NK-92 (cell line): ENCODE measurements around the gene TRABD2B.

Experiments
- DNase-seq: peaks from one replicate; lab custom pipeline; 2025; ENCODE audit not compliant: unreplicated experiment; lab: John Stamatoyannopoulos, UW

TRABD2B gene

DNA sequence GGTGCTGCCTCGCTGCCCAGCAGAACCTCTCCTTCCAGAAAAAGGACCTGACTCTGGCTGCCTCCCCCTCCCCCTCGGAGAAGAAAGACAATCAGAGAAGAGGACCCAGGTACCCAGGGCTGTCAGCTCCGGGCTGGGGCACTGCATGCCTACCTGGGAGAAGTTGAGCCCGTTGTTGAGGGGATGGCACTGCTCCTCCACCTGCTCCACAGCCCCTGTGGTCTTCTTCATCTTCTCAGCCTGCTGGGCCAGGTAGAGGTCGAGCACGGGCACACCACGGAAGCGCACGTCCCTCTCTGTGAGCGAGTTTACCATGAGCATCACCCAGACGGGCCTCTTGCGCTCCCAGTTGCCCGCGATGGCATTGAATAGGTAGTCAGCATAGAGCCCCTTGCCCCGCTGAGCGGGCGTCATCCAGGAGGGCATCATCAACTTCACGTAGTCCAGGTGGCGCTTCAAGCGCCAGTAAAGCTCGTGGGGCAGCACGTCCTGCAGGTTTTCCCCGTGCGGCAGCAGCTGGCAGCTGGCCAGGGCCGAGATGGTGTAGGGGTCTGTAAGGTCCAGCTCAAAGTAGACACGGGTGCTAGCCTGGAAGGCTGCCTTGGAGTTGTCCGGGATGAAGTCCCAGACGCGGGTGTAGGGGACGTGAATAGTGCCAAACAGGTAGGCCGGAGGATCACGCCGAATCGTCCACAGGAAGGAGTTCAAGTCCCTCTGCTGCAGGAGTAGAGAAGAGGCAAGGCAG, 3.1 kb downstream of the TRABD2B start:
- no peak for DNase-seq

DNA sequence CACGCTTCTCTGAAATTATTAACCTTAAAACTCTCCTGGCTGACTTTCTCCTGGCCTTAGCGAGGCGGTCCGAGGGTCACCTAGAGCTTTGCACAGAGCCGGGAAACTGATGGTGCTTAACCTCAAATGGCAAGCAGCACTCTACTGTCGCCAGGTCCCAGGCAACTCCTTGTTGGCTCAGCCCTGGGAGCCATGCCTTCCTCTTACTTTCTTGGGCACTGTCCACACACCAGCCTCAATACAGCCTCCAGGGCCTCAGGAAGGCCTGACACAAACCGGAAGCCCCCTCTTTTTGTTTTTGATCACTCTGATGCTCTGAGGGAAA, 3.8 kb downstream of the TRABD2B start:
- no peak for DNase-seq

DNA sequence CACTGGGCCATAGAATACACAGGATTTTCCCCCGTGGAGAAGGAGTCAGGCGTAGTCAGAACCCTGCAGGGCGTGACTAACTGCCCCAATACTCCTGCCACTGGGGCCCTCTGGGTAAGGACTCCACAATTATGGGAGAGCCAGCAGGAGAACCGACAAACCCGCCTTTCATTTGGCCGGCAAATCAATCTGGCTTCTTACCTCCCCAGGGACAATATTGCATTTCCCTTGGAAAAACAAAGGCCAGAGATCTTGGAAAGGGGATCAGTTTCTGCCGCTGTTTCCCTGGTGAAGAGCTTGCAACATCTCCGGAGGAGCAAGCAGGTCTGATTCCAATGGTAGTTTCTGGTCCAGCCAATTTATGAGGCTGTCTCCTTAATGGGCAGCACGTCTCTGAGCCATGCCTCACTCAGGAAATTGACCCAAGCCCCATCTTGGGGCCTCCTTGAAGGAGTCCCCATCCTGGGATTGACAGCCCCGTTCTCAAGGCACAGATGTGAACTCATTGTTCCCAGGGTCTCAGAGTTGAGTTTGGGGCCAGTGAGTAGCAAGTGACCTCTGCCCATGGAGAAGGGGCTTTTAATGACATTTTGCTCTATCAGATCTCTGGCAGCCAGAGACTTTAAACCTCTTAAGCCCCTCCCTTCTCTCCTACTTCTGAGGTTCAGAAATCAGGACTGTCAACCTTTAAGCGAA, 4.3 kb downstream of the TRABD2B start:
- DNase-seq: no peak

DNA sequence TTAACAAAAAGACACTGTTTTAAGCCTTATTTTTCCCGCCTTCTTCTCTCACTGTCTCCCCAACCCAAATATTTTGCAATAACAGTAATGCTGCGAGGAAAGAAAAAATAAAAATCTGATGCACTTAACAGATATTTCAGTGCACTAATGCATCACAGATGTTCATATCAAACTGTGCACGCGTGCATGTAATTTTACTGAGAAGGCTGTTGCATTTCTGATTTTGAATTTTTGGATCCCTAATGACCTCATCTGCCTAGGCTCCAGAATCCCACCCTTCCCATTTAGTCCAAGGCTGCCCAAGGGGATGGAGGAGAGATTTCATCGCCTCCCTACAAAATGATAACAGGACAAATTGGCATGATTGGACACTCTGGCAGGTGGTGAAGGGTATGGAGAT, 5.5 kb downstream of the TRABD2B start:
- DNase-seq: no peak

DNA sequence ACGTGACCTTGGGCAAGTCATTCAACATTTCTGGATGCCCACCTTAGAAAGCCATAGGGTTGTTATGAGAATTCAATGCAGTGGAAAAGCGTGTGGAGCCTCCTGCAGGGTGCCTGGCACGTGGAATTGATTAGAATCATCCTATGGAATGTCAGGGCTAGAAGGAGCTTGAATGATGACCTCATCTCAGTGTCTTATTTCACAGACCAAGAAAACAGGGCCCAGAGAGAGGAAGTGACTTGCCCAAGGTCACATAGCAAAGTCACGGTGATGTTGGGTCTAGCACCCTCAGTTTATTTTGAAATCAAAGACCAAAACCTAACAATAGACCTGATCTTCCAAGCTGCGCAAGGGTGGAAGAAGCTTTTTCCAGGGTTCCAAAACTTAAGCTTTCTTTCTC, 6.0 kb downstream of the TRABD2B start:
- DNase-seq: no peak

DNA sequence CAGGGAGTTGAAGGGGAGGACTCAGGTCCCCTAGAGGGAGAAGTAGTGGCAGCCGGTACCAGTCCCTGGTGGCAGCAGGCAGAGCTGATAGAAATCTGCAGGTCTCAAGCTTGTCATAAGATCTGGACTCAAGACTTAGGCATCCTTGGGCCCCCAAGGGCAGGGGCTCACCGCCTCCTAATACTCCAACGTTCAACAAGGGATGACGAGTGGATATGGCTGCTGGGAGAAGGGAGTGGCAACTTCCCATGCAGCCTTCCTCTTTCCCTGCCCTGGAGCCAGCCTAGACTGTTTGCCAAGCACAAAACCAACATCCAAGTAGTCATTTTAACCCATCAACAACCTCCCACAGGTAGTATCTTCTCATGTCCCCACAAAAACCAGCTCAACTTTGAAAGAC, 6.9 kb downstream of the TRABD2B start:
- DNase-seq: no peak

DNA sequence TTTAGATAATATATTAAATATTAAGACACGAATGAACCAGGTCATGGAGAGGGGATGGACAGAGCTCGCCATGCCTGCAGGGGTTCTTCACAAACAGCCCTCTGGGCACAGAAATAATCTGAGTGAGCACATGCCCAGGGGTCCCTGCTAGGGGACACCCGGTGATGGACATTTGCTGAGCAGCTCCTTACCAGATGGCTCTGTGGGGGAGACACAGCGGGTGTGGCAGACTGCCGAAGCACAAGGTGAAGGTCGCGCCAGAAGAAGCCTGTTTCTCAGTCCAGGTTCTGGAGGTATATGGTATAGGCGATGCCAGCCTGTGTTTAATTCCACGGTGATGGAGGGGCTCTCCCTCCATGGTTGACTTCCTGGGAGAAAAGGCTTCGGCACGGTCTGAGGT, 9.6 kb downstream of the TRABD2B start:
- DNase-seq: no peak

DNA sequence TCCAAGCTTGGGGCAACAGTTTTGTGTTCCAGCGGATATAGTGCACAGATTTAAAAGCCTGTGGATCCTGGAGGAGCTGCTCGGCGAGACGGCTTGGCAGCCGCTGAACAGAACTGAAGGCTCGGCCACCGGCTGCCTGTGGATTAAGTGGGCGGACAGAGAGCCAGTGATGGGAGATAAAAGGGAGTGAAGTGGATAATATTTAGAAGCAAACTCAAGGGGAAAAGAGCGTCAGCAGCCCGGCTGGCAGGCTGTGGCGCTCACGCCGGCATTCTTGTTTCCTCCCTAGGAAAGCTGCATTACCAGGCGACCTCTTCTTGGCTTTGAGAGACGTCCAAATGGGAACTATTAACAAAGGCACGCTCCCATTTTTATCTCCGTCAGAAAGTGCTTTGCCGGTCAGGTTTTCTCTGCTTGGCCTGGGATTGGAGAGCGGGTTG, 10.4 kb downstream of the TRABD2B start:
- DNase-seq: no peak

DNA sequence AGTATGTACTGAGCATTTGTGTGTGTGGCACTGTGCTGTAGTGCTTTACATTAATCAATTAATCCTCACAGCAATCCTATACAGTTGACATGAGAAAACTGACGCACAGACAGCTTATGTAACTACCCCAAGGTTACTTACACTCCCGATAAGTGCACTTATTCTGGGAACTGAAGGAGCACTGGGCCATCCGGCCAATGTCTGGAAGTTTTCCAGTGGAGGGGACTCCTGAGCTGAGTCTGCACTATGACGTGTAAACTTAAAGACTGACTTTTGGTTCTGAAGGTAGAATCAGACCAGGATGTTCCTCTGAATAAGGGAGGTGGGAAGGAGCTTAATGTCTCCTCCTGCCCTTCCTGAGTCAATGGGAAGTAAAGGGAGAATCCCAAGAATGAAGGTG, 12.2 kb downstream of the TRABD2B start:
- no peak for DNase-seq

DNA sequence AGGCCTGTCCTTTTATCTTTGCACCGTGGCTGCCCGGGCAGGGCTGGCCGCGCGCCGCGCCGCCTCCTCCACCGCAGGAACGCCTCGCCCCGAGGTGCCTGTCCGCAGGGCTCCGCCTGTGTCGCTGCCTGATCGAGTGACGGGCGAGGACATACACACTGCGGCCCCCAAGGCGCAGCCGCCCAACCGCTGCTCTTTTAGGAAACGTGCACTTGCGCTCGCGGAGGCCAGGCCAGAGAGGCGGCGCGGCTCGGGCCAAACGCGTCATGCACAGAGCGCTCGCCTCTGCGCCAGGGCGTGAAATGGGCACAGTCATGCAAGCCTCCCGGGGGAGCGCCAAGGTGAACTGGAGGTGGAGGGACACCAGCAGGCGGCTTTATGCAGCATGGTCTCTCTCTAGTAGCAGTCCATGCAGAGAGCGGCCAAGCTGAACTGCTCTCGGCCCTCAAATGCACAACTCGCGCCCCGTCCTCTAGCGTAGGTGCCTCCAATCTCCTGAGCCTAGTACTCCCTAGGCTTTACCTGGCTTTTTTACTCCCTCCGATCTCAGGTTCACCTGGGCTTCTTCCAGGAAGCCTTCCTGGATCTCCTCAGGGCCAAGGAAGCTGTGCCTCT, 12.9 kb downstream of the TRABD2B start:
- no peak for DNase-seq

DNA sequence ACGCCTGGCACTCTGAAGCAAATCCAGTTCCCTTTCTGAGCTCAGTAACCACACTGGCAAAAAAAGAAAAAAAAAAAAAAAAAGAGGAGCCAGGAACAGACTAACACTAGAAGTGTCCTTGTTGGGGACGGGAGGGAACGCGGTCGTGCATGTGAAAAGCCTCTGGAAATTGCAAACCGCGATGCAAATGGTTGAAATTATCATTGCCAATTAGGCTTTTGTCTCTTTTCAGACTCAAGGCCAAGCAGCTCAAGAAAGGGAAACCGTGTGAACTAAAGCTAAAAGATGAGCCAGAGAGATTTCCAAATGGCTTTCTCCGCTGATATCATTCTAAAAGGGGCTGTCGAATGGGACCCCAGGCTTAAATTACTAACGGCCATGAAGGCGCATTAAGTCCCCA, 13.5 kb downstream of the TRABD2B start:
- no peak for DNase-seq

DNA sequence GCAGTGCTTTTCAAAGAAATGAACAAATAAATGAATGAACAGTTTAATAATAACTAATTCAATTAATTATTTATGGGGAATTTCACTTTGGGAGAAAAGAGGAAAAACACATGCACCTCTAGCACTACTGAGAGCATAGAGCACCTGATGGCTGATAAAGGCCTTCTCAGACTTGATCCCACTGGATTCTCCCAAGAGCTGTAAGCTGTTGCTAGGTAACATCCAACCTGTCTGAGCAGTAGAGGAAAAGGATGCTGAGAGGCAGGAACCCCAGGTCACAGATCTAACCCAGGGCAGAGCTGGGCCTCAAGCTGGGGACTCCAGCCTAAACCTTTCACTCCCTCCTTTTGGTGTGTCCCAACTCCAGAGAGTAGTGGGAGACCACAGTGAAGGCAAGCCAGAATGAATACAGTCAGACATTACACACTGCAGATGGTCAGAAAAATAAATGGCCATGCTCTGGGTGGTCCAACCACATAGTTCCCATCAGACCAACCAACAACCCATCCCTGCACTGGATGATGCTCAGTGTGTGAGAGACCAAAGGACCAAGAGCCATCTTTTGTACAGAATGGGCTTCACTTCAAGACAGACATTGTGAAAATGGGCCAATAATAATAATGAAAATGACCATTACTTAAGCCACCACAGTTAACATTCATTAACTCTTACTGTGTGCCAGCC, 15.4 kb downstream of the TRABD2B start:
- no peak for DNase-seq

DNA sequence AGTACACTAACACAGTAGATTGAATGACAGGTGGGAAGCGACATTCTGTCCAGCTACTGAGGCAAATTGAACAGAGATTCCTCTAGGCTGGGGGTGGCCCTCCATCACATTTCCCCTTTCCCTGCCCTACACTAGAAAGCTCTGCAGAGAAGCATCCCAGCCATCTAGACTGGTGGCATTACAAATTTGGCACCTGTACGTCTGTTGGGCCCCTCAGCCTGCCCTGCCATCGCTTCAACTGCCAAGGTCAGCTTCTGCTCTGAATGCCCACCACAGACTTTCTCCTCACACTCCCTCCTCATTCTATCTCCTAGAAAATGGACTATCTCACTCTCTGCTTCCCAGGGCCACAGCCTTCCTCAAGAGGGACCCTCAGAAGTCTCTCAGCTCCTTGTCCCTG, 16.7 kb downstream of the TRABD2B start:
- DNase-seq: no peak

DNA sequence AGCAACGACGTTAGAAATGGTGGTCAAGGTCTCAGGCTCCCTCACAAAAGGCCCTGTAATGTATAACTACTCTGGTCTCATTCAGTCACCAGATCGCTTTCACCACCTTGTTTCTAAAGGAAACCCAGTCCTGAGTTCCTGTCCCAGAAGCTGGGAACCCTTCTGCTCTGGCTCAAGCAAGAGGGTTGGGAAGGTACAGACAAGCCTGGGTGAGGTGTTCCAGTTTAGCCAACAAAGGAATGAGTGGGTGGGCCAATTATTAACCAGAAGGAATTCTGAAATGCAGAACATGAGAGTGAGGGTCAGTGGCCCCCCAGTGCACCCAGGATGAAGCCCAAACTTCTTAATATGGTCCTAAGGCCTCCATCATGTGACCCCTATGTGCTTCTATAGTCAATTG, 17.5 kb downstream of the TRABD2B start:
- DNase-seq: no peak

DNA sequence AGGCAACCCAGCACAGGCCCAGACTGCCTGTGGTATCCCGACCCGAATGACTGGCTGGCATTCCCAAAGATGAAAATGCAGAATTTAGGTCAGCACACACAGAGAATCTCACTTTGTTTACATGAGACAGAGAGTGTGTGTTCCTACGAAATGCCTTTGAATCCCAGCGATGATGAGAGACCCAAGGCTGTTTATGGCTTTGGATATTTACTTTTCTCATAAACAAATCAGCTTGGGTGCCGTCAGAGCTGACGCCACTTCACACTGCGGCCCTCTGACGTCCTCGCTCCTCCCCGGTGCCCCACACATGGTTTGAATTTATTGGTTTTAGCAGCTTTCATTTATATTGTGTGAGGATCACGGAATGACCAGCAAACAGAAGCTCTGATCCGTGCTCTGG, 18.7 kb downstream of the TRABD2B start:
- no peak for DNase-seq

DNA sequence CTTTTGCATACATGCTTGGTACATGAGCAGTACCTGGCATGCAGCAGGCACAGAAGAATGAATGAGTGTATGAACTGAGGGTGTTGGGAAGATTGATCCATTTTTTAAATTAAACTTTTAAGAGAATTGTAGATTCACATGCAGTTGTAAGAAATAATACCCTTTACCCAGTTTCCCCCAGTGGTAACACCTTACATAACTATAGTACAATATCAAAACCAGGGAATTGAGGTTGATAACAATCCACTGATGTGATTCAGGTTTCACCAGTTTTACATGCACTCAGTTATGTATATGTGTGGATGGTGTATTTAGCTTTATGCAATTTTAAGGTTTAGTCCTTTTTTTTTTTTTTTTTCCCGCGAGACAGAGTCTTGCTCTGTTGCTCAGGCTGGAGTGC, 20.5 kb downstream of the TRABD2B start:
- no peak for DNase-seq

DNA sequence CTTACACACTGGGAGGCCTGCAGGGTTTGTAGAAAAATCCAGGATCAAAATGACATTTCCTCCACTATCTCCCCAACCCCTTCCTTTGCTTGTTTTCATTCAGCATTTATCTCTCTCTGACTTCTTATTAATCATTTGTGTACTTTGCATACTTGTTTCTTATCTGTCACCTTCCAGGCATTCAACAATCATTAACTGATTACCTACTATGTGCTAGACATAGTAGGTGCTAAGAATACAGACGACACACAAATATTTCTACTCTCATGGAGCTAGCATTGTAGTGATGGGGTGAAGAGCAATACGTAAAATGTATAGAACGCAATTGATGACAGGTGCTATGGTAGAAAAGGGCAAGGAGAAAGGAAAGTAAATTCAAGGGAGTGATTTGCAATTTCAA, 20.9 kb downstream of the TRABD2B start:
- DNase-seq: no peak

DNA sequence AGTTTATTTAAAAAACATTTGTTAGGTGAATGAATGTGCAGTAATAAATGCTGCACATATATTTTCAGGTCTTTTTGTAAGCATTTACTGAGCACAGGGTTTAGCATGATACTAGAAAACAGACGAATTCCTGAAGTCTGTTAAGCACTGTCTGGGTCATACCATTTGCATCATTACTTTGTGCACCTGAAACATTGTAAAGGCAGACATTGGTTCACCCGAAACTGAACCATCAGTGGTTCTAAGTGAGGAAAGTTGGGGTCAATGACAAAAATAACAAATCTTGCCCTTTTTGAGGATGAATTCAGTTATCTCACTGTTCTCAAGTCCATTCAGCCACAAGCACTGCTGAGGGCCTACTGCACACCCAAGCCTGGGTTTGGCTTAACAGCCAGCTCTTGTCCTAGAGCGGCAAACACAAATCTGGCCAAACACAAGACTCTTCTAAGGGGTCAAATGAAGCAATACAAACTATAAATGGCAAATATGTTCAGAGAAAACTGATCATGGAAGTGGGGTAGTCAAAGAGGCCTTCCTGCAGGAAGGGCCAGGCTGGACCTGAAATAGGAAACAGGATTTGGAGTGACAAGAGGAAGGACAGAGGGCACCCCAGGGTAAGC, 21.8 kb downstream of the TRABD2B start:
- no peak for DNase-seq

DNA sequence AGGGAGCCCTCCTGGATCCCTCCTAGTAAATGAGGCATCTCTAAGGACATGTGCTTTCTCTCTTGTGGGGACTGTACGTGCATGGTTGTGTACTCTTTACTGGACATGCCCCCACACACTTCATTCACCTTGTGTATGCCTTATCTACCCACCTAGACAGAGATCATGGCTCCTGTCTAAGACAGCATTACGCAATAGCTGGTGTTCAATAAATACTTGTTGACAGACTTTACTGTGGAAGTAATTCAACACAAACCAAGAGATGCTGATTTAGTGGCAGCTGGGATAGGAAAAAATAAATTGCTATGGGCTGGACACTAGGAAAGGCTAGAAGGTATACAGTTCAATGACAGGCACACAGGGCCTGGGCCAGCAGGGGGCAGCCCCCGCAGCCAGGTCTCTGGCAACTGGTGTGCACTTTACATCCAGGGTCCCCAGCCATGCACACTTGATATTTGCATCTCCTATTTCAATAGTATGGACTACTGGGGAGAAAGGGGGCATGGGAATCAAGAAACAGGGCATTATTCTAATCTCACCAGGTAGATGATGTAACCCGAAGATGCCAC, 24.2 kb downstream of the TRABD2B start:
- no peak for DNase-seq

DNA sequence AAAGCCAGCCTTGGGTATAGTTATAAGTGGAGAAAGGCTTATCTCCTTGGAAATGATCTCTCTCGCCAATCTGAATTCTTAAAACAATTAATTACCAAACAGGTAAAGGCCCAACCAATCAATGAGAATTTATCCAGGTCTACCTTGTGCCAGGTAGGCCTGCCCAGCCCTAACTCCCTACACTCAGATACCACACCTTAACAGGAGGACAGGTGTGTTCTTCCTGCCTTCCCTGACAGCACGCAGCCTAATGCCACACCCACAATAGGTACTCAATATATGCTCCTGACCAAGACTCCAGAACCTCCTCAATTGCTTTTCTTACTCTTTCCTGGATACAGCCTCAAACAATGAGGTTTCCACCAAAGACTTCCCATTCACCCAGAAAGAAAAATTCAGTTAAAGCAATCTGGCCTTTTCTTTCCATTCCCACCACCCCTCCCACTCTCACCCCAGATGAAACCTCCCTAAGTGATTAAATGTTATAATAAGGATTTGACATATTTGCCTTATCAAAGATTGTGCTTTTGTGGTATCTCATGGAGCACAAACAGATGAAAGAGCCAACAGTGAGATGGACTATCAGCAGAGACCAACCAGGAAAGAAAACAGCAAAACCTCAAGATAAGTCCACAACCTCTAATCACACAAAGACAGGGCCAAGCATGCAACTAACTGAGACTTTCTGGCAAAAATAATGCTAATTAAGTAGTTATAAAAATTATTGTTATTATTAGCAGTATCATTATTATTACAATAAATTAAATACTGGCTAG, 25.6 kb downstream of the TRABD2B start:
- DNase-seq: no peak
